ENCODE data around the gene SP2.

The SP2 gene

DNA sequence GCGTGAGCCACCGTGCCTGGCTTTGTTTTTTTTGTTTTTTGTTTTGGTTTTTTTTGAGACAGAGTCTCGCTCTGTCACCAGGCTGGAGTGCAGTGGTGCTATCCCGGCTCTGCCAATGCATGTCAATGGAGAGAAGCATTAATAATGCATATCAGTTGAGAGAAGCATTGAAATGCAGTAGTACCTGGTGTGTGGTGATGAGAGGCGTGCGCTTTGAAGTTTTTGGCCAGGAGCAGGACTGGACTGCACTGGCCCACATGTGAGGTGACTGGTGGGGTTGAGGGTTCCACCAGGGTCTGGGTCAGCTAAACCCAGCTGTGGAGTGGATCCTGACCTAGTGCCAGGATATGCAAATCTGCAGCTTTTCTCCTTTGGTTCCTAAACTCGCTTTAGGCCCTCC is 5.4 kb downstream of the SP2 start:
- no peak for DNase-seq (ENCODE audit: low read depth in 2 of 2)
- no peak overlapping the region for H3K4me3 ChIP-seq (replicated peaks in 1 of 2; ENCODE audit: low read depth in 2 of 2, low read length in 2 of 2)
- TF ChIP-seq, protein P1, sequence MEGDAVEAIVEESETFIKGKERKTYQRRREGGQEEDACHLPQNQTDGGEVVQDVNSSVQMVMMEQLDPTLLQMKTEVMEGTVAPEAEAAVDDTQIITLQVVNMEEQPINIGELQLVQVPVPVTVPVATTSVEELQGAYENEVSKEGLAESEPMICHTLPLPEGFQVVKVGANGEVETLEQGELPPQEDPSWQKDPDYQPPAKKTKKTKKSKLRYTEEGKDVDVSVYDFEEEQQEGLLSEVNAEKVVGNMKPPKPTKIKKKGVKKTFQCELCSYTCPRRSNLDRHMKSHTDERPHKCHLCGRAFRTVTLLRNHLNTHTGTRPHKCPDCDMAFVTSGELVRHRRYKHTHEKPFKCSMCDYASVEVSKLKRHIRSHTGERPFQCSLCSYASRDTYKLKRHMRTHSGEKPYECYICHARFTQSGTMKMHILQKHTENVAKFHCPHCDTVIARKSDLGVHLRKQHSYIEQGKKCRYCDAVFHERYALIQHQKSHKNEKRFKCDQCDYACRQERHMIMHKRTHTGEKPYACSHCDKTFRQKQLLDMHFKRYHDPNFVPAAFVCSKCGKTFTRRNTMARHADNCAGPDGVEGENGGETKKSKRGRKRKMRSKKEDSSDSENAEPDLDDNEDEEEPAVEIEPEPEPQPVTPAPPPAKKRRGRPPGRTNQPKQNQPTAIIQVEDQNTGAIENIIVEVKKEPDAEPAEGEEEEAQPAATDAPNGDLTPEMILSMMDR (IDR thresholded peaks at IDR 0.05; ENCODE audit: low read depth, low read length), result no peak

DNA sequence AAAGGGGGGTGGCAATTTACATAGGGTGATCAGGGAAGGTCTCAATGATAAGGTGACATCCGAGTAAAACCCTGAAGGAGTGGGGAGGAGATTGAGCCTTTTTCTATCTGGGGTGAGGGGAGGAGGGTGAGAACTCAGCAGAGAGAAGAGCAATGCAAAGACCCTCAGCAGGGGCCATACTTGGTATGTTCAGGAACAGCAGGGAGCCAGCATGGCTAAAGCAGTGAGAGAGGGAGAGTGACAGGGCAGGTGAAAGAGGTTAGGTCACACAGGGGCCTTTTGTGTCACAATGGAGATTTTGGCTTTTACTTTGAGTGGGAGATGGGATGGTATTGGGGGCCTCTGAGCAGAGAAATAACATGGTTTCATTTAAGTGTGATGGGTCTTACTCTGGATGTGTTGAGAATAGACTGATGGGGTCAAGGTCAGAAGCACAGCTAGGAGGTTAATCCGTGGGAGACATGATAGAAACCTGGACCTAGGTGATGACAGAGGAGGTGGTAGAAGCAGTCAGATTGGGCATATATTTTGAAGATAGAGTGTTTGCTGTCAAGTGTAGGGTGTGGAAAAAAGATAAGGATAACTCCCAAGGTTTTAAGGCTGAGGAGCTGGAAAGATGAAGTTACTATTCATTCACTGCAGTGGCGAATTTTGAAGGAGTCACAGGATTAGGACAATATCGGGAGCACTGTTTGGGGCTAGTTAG is 6.2 kb downstream of the SP2 start:
- TF ChIP-seq, protein P1 (IDR thresholded peaks at IDR 0.05; ENCODE audit: low read depth, low read length), result no peak
- no peak overlapping the region for H3K4me3 ChIP-seq (replicated peaks in 1 of 2; ENCODE audit: low read depth in 2 of 2, low read length in 2 of 2)
- no peak for DNase-seq (ENCODE audit: low read depth in 2 of 2)

DNA sequence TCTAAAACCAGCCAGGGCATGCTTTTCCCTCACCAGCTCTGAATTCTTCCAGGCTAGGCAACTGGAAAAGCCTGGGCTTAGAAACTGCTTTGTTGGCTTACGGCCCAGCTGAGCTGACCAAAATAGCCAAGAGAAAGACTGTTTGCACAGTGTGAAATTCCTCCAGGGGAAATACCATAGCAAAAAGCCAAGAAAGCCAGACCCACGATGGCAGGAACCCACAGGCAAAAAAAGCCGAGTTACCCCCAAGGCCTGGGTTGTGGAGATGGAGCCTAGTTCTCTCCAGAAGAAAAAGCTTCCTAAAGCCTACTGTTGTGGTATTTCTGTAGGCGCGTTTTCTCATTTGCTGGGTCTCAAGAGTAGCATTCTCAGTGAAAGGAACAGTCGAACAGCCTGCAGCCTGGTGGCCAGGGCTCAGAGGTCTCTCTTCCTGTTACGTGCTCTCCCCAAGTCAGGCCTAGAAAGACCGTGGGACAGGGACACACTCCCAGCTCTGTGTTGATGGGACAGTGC is 9.2 kb downstream of the SP2 start:
- no peak overlapping the region for H3K4me3 ChIP-seq (replicated peaks in 1 of 2; ENCODE audit: low read depth in 2 of 2, low read length in 2 of 2)
- TF ChIP-seq, protein P1 (IDR thresholded peaks at IDR 0.05; ENCODE audit: low read depth, low read length), result no peak
- peak; percentile 71 to 92 for DNase-seq (ENCODE audit: low read depth in 2 of 2)

GRCh38 chr17:47906443-47906842 is 10.4 kb downstream of the SP2 start:
- H3K4me3 ChIP-seq (replicated peaks in 1 of 2; ENCODE audit: low read depth in 2 of 2, low read length in 2 of 2), result no peak overlapping the region
- no peak for DNase-seq (ENCODE audit: low read depth in 2 of 2)
- TF ChIP-seq, protein P1 (IDR thresholded peaks at IDR 0.05; ENCODE audit: low read depth, low read length), result no peak

- TF ChIP-seq, protein P1 (IDR thresholded peaks at IDR 0.05; ENCODE audit: low read depth, low read length), result no peak
- peak in 1 of 2 donors; percentile 24 for DNase-seq (ENCODE audit: low read depth in 2 of 2)
- no peak overlapping the region for H3K4me3 ChIP-seq (replicated peaks in 1 of 2; ENCODE audit: low read depth in 2 of 2, low read length in 2 of 2)
These were observed 12.0 kb downstream of the SP2 start for GRCh38 chr17:47907932-47908562.

DNA sequence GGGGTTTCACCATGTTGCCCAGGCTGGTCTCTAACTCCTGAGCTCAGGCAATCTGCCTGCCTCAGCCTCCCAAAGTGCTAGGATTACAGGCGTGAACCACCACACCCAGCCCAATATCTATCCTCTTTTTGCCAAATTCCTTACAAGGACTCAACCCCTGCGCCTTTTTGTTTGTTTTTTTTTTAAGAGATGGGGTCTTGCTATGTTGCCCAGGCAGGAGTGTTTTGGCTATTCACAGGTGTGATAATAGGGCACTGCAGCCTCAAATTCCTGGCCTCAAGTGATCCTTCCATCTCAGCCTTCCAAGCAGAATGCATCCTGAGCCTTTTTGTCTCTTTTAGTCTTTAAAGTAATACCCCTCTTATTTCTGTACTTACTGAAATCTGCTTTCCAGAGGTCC is 17.0 kb downstream of the SP2 start:
- H3K4me3 ChIP-seq (replicated peaks in 1 of 2; ENCODE audit: low read depth in 2 of 2, low read length in 2 of 2), result no peak overlapping the region
- no peak for DNase-seq (ENCODE audit: low read depth in 2 of 2)
- TF ChIP-seq, protein P1 (IDR thresholded peaks at IDR 0.05; ENCODE audit: low read depth, low read length), result no peak
